Hippocampal formation (tissue), 2 donors: Measurements from ENCODE around the gene GABRR3.

Source experiments
- DNase-seq, 2 donors: peaks; one replicate each; lab custom pipeline; 2025; lab: John Stamatoyannopoulos, UW

Gene GABRR3

GRCh38 chr3:97954228-97954827, 80.8 kb downstream of the GABRR3 start:
- no peak for DNase-seq

GRCh38 chr3:97952872-97953271, 82.2 kb downstream of the GABRR3 start:
- no peak for DNase-seq

GRCh38 chr3:97952280-97952679, 82.8 kb downstream of the GABRR3 start:
- no peak for DNase-seq

- DNase-seq, result no peak
Observed at GRCh38 chr3:97950360-97950759, 84.8 kb downstream of the GABRR3 start.

GRCh38 chr3:97949743-97950142, 85.4 kb downstream of the GABRR3 start:
- no peak for DNase-seq

GRCh38 chr3:97949110-97949485, 86.0 kb downstream of the GABRR3 start:
- DNase-seq, result no peak

GRCh38 chr3:97948351-97949109, 86.6 kb downstream of the GABRR3 start:
- no peak for DNase-seq

GRCh38 chr3:97942801-97943546, 92.1 kb downstream of the GABRR3 start:
- DNase-seq, result no peak

GRCh38 chr3:97940034-97940433, 95.1 kb downstream of the GABRR3 start:
- DNase-seq, result no peak

- no peak for DNase-seq
Observed at GRCh38 chr3:97939401-97939800, 95.7 kb downstream of the GABRR3 start.

- no peak for DNase-seq
Observed at GRCh38 chr3:97938444-97938843, 96.7 kb downstream of the GABRR3 start.

GRCh38 chr3:97937205-97937604, 97.9 kb downstream of the GABRR3 start:
- no peak for DNase-seq

- DNase-seq, result no peak
Observed at GRCh38 chr3:97935842-97936241, 99.3 kb downstream of the GABRR3 start.
